GM20431 (cell line): ENCODE measurements around the gene ISOC2.

Experiments
- in situ Hi-C: fragments of 300-500 bp; cut with MseI, MboI; formaldehyde crosslinking; loops from one replicate; pipeline ENCODE4 v1.15.0; 2020; ENCODE audit warnings: low sequenced_read_pairs; ENCODE audit not compliant: unreplicated experiment

Gene ISOC2

DNA sequence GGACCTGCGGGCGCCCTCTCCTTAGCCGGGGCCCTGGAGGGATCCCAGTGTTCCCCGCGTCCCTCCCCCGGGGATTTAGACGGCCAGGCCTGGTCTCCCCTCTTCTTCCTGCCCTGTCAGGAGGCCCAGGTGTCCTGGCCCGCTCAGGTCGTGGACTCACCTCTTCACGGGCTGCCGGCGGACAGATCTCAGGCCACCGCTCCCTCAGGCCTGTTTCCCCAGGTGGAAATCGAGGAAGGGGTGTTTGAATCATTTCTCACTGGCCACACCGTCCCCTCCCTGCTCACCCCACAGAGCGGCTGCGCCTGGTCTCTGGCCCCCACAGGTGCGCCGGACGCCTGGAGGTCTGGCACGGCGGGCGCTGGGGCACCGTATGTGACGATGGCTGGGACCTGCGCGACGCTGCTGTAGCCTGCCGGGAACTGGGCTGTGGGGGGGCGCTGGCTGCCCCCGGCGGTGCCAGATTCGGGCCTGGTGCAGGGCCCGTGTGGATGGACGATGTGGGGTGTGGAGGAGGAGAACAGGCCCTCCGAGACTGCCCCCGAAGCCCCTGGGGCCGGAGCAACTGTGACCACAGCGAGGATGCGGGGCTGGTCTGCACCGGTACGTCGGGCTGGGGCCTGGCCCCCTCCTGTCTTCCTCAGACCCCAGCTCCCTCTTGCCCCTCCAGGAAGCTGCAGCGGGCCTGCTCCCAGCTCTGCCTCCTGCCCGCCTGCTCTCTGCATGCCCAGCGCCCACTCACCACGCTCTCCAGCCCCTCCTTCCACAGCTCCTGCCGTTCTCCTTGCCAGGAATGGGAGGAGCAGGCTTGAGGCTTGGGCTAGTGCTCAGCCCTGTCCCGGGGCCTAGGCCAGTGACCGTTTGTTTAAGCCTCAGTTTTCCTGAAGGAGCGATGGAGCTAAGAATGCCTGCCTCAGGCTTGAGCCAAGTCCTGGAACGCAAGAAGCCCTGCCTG is 29.3 kb upstream of the ISOC2 start:
- in situ Hi-C loops: no loop called here

DNA sequence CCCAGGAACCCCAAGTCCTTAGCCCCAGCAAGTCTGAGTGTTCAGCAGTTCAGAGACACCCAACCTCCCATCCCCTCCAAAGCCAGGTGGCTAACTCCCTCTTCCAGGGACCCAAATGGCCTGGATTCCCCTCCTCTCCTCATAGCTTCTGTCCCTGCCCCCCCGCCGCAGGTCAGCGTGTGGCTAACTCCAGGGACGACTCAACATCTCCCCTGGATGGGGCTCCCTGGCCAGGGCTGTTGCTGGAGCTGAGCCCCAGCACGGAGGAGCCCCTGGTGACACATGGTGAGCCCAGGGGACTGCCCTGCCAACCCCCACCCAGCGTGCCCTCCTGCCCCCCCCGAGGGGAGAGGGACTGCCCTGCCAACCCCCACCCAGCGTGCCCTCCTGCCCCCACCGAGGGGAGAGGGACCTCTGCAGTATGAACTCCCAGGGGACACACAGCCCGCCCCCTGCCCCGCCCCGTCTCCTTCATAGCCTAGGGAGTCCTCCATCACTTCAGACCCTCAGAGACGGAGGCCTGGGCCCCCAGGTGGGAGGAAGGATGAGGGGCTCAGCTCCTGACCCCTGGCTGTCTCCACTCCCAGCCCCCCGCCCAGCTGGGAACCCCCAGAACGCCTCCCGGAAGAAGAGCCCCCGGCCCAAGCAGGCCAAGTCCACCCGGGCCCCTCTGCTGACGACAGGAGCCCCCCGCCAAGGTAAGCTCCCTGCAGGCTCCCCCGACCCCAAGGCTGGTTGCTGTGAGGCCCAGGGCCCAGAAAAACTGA is 28.5 kb upstream of the ISOC2 start:
- in situ Hi-C loops: no loop called here

DNA sequence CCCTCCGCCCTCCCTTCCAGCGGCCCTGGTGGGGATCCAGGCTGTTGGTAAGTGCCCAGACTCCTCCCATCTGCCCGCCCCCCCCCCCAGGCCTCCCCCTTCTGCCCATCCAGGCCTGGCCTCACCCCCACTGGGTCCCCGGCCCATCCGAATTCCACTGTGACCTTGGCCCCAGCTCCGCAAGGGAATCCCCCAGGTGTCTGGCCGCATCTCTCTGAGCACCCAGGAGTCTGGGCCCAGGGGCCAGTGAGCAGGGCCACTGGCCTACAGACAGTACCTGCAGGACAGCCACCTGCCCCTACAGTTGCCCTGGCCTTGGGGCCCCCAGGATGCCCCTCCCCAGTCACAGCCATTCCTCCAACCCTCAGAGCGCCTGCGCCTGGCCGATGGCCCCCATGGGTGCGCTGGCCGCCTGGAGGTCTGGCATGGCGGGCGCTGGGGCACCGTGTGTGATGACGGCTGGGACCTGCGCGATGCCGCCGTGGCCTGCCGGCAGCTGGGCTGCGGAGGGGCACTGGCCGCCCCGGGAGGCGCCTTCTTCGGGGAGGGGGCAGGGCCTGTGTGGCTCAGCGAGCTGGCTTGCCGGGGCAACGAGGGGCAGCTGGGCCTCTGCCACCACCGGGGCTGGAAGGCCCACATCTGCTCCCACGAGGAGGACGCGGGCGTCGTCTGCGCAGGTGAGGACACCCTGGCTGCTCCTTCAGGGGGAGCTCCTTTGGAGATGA is 27.7 kb upstream of the ISOC2 start:
- in situ Hi-C loops: no loop called here

DNA sequence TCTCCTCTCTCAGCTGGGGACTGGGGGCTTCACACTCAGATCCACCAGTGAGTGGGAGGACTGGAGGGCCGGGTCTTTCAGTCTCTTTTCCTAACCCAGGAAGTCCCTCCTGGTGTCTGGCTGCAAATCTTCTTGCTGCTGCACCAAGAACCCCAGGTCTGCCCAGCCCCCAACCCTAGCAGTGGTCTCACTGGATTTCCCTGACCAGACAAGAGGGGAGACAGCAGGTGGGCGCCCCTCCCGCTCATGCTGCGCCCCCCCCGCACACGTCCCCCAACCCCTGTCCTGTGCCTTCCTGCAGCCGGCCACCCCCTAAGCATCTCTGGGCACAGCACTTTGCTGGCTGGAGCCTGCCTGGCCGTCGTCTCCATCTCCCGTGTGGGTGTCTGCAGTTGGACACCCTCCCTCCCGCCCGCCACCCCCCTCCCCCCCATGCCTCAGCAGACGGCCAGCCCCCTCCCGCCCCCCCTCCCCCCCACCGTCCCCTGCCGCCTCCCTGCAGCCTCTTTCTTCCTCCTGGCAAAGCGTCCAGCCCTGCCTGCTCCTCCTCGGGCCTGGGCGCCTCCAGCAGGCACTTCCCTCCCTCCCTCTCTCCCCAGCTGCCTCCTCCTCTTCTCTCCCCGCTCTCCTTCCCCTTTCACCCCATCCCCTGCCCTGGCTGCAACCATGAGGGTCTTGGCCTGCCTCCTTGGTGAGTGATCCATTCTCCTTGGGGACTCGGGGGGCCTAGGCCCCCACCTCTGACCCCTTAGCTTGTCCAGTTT is 26.7 kb upstream of the ISOC2 start, which contains the start of gene SSC5D:
TSS of gene SSC5D (plus strand) at position 513 of the 764 bp plus-strand sequence. CDS start at position 667, 154 bp downstream.
- in situ Hi-C loops: no loop called here

DNA sequence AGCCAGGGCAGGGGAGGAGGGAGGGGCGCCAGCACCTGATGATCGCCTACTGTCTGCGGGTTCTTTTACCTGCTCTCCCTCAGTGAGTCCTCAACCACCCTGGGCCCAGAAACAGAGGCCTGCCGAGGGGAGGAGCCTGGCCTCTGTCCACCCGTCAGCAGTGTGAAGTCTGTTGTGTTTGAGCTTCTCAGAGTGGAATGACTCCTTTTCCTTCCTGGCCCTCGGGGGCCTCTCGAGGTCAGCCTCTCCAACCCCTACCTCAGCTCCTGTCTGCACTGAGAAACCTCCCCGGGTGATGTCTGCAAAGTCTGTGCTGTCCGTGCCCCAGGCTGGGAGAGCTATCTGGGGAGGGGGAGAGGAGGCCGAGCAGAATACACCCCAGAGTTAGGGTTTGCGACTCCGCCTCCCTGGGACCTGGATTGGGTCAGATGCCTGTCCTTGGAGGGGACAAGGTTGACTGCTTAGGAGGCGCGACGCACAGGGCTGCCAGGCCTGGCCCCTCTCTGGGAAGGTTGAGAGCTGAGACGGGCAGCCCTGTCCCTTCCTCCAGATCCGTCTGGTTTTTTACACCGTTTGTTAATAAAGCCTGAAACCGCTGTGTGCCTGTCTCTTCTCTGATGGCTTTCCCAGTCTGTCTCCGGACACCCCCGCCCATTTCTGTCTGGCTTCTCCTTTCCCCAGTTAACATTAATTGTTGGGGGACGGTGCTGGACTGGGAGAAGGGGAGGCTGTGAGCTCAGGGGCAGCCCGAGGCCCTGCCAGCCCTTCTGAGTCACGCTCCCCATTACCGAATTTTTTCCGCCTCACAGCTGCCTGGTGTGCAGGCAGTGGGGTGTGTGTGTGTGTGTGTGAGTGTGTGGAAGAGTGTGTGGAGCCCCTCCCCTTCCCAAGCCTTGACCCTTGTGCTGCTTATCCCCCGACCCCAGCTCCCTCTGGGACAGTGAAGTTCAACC is 25.8 kb upstream of the ISOC2 start:
- in situ Hi-C loops: no loop called here

DNA sequence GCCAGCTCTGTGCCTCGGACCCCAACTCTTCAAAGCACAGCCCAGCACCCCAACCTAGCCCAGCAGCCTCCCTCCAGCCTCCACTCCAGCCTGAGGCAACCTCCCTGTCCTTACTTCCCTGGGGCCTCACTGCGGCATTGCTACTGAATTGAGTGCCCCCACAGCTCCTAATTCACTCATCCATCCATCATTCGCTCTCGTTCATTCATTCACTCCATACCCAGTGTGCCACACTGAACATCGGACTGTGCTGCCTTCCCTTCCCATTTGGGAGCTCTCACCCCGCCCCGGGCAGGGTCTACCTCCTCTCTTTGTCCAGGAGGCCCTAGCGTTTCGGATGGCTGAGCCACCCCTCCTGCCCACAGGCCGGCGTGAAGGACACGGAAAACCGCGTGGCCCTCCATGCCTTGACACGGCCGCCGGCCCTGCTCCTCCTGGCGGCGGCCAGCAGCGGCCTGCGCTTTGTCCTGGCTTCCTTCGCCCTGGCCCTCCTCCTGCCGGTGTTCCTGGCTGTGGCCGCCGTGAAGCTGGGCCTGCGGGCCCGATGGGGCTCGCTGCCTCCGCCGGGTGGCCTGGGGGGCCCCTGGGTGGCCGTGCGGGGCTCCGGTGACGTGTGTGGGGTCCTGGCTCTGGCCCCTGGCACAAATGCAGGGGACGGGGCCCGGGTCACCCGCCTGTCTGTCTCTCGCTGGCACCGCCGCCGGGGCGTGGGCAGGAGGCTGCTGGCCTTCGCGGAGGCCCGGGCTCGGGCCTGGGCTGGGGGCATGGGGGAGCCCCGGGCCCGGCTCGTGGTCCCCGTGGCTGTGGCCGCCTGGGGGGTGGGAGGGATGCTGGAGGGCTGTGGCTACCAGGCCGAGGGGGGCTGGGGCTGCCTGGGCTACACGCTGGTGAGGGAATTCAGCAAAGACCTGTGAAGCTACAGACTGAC is 24.9 kb upstream of the ISOC2 start:
- in situ Hi-C loops: no loop called here

DNA sequence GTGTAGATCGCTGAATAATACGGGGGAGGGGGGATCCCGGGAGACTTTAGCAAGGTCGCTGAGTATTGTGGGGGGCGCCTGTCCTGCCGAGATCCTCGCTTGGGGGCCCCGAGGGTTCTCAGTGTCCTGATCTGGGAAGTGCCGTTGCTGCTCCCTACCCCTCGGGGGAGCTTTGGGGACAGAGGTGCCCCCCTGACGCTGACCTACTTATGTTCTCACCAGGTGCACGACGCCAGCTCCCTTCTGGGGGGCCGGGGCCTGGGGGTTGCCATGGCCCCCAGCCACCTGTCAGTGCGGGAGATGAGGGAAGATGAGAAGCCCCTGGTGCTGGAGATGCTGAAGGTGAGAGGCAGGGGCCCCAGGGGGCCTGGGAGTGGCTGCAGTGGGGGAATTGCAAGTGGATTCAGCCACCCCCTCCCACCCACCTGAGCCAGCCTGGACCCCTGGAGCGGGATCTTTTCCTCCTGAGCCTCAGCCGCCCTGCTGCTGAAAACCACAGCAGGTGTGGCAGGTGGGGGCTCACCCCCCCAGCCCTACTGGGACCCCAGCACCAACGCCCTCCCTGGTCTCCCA is 24.1 kb upstream of the ISOC2 start:
- in situ Hi-C loops: no loop called here

DNA sequence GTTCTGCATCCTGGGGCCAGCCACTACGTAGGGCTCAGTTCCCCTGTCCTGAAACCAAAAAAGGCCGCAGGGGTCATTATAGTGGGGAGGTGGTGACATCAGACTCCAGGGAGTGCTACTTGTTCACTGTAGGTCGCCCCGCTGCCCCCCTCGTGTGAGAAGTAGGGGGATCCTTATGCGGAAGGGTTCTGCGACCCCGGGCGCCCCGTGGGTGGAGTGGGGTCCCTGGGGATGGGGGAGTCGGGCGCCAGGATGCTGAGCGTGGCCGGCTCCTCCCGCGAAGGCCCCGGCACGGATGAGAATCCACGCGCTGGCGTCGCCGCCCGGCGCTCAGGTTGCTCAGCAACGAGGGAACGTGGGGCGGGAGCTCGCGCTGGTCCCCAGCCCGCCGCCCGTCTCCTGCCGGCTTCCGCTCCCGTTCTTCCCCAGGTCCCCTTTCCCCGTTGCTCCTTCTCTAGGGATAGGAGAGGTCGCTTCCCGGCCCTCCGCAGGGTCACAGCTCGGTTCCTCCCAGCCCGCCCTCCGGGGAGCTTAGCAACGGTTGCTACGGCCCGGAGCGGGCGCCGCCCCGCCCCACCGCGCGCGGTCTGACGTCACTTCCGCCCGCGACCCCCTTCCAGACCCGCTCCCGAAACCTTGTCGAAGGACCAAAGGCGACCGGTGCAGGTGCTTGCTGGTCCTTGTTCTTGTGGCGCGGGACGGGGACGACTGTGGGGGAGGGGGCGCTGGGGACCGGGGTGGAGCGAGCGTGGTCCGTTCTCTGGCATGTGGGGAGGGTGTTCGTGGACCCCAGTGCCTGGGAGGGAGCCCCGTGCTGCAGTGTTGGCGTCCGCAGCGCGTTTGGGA is 23.4 kb upstream of the ISOC2 start, which contains the start of gene NAT14:
TSS of gene NAT14 (plus strand) at position 596 of the 846 bp plus-strand sequence. CDS start 521 bp downstream, outside the sequence.
- in situ Hi-C loops: no loop called here

DNA sequence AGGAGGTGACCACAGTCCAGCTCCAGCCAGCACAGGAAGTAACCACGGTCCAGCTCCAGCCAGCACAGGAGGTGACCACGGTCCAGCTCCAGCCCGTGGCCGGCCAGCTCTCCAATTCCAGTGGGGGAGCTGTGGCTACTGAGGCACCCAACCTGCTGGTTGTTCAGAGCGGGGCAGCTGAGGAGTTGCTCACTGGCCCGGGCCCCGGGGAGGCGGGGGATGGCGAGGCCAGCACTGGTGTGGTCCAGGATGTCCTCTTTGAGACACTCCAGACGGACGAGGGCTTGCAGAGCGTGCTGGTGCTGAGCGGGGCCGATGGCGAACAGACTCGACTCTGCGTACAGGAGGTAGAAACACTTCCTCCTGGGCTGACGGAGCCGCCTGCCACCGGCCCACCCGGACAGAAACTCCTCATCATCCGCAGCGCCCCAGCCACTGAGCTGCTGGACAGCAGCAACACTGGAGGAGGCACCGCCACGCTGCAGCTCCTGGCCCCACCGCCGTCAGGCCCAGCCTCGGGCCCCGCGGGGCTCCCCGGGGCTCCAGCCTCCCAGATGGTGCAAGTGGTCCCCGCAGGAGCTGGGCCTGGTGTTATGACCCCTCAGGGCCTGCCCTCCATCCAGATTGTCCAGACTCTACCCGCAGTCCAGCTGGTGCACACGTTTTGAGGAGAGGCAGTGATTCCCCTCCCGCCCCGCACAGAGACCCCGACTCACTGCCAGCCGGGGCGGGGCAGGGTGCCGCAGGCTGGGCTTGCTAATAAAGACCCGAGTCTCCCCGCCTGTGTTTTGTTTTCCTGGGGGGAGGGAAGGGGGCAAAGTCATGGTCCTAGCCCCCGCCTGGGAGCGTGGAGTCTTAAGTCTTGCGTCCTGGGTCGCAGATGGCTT is 22.5 kb upstream of the ISOC2 start:
- in situ Hi-C loops: no loop called here

DNA sequence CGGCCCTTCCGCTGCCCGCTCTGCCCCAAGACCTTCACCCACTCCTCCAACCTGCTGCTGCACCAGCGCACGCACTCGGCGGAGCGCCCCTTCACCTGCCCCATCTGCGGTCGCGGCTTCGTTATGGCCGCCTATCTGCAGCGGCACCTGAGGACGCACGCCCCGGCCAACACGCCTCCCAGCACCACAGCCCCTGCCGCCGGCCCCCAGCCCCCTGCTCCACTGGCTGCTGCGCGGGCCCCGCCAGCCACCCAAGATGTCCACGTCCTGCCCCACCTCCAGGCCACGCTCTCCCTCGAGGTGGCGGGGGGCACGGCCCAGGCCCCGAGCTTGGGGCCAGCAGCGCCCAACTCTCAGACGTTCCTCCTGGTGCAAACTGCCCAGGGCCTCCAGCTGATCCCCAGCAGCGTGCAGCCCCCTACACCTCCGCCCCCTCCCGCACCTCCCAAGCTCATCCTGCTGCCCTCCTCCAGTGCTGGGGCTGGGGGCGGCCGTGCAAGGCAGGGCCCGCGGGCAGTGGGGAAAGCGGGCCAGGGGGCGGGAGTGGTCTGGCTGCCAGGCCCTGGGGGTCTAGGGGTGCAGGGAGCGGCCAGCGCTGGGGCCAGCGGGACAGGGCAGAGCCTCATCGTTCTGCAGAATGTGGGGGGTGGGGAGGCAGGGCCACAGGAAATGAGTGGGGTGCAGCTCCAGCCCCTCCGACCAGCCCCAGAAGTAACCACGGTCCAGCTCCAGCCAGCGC is 21.7 kb upstream of the ISOC2 start:
- in situ Hi-C loops: no loop called here

DNA sequence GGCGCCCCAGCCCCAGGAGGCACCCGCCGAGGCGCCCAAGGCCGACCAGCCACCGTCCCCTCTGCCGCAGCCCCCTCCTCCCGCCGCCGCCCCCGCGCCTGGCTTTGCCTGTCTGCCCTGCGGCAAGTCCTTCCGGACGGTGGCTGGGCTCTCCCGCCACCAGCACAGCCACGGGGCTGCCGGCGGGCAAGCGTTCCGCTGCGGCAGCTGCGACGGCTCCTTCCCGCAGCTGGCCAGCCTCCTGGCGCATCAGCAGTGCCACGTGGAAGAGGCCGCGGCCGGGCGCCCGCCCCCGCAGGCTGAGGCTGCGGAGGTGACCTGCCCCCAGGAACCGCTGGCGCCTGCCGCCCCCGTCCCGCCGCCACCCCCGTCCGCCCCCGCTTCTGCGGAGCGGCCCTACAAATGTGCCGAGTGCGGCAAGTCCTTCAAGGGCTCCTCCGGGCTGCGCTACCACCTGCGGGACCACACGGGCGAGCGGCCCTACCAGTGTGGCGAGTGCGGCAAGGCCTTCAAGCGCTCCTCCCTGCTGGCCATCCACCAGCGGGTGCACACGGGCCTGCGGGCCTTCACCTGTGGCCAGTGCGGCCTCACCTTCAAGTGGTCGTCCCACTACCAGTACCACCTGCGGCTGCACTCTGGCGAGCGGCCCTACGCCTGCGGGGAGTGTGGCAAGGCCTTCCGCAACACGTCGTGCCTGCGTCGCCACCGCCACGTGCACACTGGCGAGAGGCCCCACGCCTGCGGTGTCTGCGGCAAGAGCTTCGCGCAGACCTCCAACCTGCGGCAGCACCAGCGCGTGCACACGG is 20.9 kb upstream of the ISOC2 start:
- in situ Hi-C loops: no loop called here

DNA sequence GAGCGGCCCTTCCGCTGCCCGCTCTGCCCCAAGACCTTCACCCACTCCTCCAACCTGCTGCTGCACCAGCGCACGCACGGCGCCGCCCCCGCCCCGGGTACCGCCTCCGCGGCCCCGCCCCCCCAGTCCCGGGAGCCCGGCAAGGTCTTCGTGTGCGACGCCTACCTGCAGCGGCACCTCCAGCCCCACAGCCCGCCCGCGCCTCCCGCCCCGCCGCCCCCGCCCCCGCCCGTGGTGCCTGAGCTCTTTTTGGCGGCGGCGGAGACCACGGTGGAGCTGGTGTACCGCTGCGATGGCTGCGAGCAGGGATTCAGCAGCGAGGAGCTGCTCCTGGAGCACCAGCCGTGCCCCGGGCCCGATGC is 20.3 kb upstream of the ISOC2 start:
- in situ Hi-C loops: no loop called here

DNA sequence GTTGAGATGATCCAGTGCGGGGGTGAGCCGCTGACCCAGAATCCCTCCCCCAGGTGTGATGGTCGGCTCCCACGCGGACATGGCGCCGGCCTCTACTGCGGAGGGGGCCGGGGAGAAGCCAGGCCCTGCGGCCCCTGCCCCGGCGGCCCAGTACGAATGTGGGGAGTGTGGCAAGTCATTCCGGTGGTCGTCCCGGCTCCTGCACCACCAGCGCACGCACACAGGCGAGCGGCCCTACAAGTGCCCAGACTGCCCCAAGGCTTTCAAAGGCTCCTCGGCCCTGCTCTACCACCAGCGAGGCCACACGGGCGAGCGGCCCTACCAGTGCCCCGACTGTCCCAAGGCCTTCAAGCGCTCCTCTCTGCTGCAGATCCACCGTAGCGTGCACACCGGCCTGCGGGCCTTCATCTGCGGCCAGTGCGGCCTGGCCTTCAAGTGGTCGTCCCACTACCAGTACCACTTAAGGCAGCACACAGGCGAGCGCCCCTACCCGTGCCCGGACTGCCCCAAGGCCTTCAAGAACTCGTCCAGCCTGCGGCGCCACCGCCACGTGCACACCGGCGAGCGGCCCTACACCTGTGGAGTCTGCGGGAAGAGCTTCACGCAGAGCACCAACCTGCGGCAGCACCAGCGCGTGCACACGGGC is 19.8 kb upstream of the ISOC2 start:
- in situ Hi-C loops: no loop called here
